ELR (cell line): Measurements from ENCODE around the gene TWSG1.
"Not testable (repeated sequence)": the region's sequence is repeated elsewhere in the genome, so short reads cannot be mapped to it uniquely, and the experiment has no call there.

Experiments used
- DNase-seq: peaks from one replicate; pipeline ENCODE4 v3.0.0-alpha.2; 2015; ENCODE audit warnings: low read depth

Gene TWSG1

GRCh38 chr18:9335697-9336045 lies 1.1 kb downstream of the TWSG1 start:
- DNase-seq, result no peak

GRCh38 chr18:9336827-9337226 lies 2.3 kb downstream of the TWSG1 start:
- DNase-seq, result no peak

GRCh38 chr18:9337873-9338272 lies 3.3 kb downstream of the TWSG1 start:
- peak; percentile 72 for DNase-seq

GRCh38 chr18:9340472-9340871 lies 5.9 kb downstream of the TWSG1 start:
- no peak for DNase-seq

- DNase-seq, result no peak
Observed at GRCh38 chr18:9343577-9343976, 9.0 kb downstream of the TWSG1 start.

- no peak for DNase-seq
Observed at GRCh38 chr18:9346775-9347174, 12.2 kb downstream of the TWSG1 start.

GRCh38 chr18:9348079-9348671 lies 13.6 kb downstream of the TWSG1 start:
- peak; percentile 75 for DNase-seq

GRCh38 chr18:9348766-9349165 lies 14.2 kb downstream of the TWSG1 start:
- DNase-seq, result peak; percentile 60

- DNase-seq, result no peak
Observed at GRCh38 chr18:9353596-9353995, 19.0 kb downstream of the TWSG1 start.

GRCh38 chr18:9354256-9354655 lies 19.7 kb downstream of the TWSG1 start:
- no peak for DNase-seq

GRCh38 chr18:9356976-9357375 lies 22.4 kb downstream of the TWSG1 start:
- DNase-seq, result no peak

- DNase-seq, result no peak
Observed at GRCh38 chr18:9359796-9360195, 25.2 kb downstream of the TWSG1 start.

GRCh38 chr18:9361191-9361590 lies 26.6 kb downstream of the TWSG1 start:
- DNase-seq, result no peak

GRCh38 chr18:9362869-9363268 lies 28.3 kb downstream of the TWSG1 start:
- no peak for DNase-seq

GRCh38 chr18:9364242-9364641 lies 29.7 kb downstream of the TWSG1 start:
- peak; percentile 8 for DNase-seq

- DNase-seq, result peak; percentile 45
Observed at GRCh38 chr18:9365406-9365805, 30.8 kb downstream of the TWSG1 start.

- peak; percentile 37 for DNase-seq
Observed at GRCh38 chr18:9366126-9366714, 31.6 kb downstream of the TWSG1 start.

GRCh38 chr18:9373254-9373653 lies 38.7 kb downstream of the TWSG1 start:
- not testable (repeated sequence) for DNase-seq

- DNase-seq, result no peak
Observed at GRCh38 chr18:9379118-9379517, 44.5 kb downstream of the TWSG1 start.

GRCh38 chr18:9380101-9380500 lies 45.5 kb downstream of the TWSG1 start:
- no peak for DNase-seq

- no peak for DNase-seq
Observed at GRCh38 chr18:9380621-9381395, 46.2 kb downstream of the TWSG1 start.

- no peak for DNase-seq
Observed at GRCh38 chr18:9386879-9387278, 52.3 kb downstream of the TWSG1 start.

GRCh38 chr18:9387891-9388290 lies 53.3 kb downstream of the TWSG1 start:
- no peak for DNase-seq

GRCh38 chr18:9389706-9390105 lies 55.1 kb downstream of the TWSG1 start:
- no peak for DNase-seq
